Endothelial cell of umbilical vein (primary cell): ENCODE measurements around the gene PROM1. TPM values are rescaled to one million over a fixed set of nuclear protein-coding genes. Genes with fewer than 3 reads are reported as not detected.

Experiments
- BruUV-seq: library from RNA; stranded (reverse); fragments of 400-500 nt; replicated peaks from 2 replicates; lab custom pipeline; 2021; lab: Mats Ljungman, UMichigan
- CTCF ChIA-PET: fragments of 300-600, 350-600 bp; sonication (Branson Sonifier 250); formaldehyde crosslinking; loops from one replicate; lab custom pipeline; 2021; ENCODE audit warnings: antibody characterized with exemption, inconsistent platforms; lab: Charles Lee
- POLR2A ChIA-PET: fragments of 300-600, 350-600 bp; sonication (Branson Sonifier 250); formaldehyde crosslinking; loops from one replicate; lab custom pipeline; 2021; ENCODE audit warnings: antibody characterized with exemption, inconsistent platforms; lab: Charles Lee
- DNase-seq: peaks from one replicate; pipeline ENCODE4 v3.0.0-alpha.2; 2011; ENCODE audit warnings: low read depth, low spot score
- FAIRE-seq: peaks from 2 replicates; lab custom pipeline; 2011; peaks lifted over from hg19 to GRCh38; lab: Jason Lieb, UNC
- H2AFZ ChIP-seq: 2 replicates; pipeline ENCODE4 v1.6.0; 2012; ENCODE audit warnings: low read depth, low read length, control low read depth, inconsistent platforms
- H3K27ac ChIP-seq: 2 replicates; pipeline ENCODE4 v1.5.1; 2011; ENCODE audit warnings: low read depth, mild to moderate bottlenecking, control low read depth, low read length, moderate library complexity; ENCODE audit not compliant: insufficient read depth
- H3K27me3 ChIP-seq, 2 experiments: 2 replicates each; pipeline versions ENCODE4 v1.6.0 to v1.6.1; 2011; ENCODE audit warnings: low read length in 2 of 2, mixed read lengths in 1 of 2; ENCODE audit not compliant: control insufficient read depth in 2 of 2, insufficient read depth in 2 of 2
- H3K36me3 ChIP-seq, 2 experiments: 2 replicates in 1 of 2; 3 replicates in 1 of 2; pipeline ENCODE4 v1.5.1; 2011; ENCODE audit warnings: low read length in 2 of 2, mild to moderate bottlenecking in 1 of 2, moderate library complexity in 1 of 2; ENCODE audit not compliant: control insufficient read depth in 2 of 2, insufficient read depth in 2 of 2; ENCODE audit errors: extremely low read depth in 1 of 2
- H3K4me1 ChIP-seq: 3 replicates; pipeline ENCODE4 v1.5.1; 2011; ENCODE audit warnings: mild to moderate bottlenecking, low read length; ENCODE audit not compliant: control insufficient read depth, insufficient read depth; ENCODE audit errors: extremely low read depth
- H3K4me2 ChIP-seq: 2 replicates; pipeline ENCODE4 v1.6.1; 2011; ENCODE audit warnings: low read length, control low read depth, mixed read lengths; ENCODE audit not compliant: insufficient read depth
- H3K4me3 ChIP-seq, 3 experiments: fragments of 200-600 bp in 1 of 3; sonication (generic), shearing (Covaris generic) in 1 of 3; replicated peaks in 1 of 3; 2 replicates each; pipeline ENCODE4 v1.5.1; 2011 to 2016; ENCODE audit warnings: control low read depth in 3 of 3, low read length in 3 of 3, mild to moderate bottlenecking in 2 of 3, inconsistent platforms in 1 of 3, low read depth in 1 of 3, moderate library complexity in 1 of 3; ENCODE audit not compliant: insufficient read depth in 1 of 3
- H3K79me2 ChIP-seq: 2 replicates; pipeline ENCODE4 v1.6.0; 2012; ENCODE audit warnings: low read length, inconsistent platforms; ENCODE audit not compliant: control insufficient read depth, insufficient read depth
- H3K9ac ChIP-seq: replicated peaks from 2 replicates; pipeline ENCODE3; 2011; ENCODE audit warnings: low read length, control low read depth; ENCODE audit not compliant: insufficient read depth; ENCODE audit errors: extremely low read depth
- H3K9me1 ChIP-seq: replicated peaks from 3 replicates; pipeline ENCODE4 v1.6.0; 2011; ENCODE audit warnings: mild to moderate bottlenecking, low read length; ENCODE audit not compliant: control insufficient read depth, insufficient read depth; ENCODE audit errors: extremely low read depth
- H3K9me3 ChIP-seq: replicated peaks from 2 replicates; pipeline ENCODE4 v1.5.1; 2012; ENCODE audit warnings: low read length, inconsistent platforms; ENCODE audit not compliant: control insufficient read depth, insufficient read depth
- H4K20me1 ChIP-seq: replicated peaks from 2 replicates; pipeline ENCODE3; 2011; ENCODE audit warnings: mild to moderate bottlenecking, low read length; ENCODE audit not compliant: control insufficient read depth, insufficient read depth; ENCODE audit errors: extremely low read depth
- CTCF ChIP-seq, 2 donors: IDR thresholded peaks; 1 replicate in 1 of 2; 2 replicates in 1 of 2; pipeline ENCODE4 v1.5.1; 2011; ENCODE audit warnings: low read length in 2 of 2, mild to moderate bottlenecking in 2 of 2, moderate library complexity in 2 of 2, control low read depth in 1 of 2, inconsistent platforms in 1 of 2, low read depth in 1 of 2; ENCODE audit not compliant: insufficient read depth in 1 of 2; ENCODE audit errors: extremely low read depth in 1 of 2
- EZH2 ChIP-seq: IDR thresholded peaks from 2 replicates; pipeline ENCODE4 v1.6.1; 2012; ENCODE audit warnings: borderline replicate concordance, low read depth, mild to moderate bottlenecking, moderate library complexity, low read length, inconsistent platforms; ENCODE audit not compliant: severe bottlenecking
- FOS ChIP-seq: IDR thresholded peaks from 2 replicates; pipeline ENCODE4 v1.6.1; 2011; ENCODE audit warnings: mild to moderate bottlenecking, low read length, moderate library complexity, borderline replicate concordance; ENCODE audit not compliant: insufficient read depth
- GATA2 ChIP-seq: IDR thresholded peaks from 2 replicates; pipeline ENCODE4 v1.7.0; 2011; ENCODE audit warnings: low read depth, mild to moderate bottlenecking, moderate library complexity, mixed read lengths, low read length; ENCODE audit not compliant: insufficient read length, insufficient read depth
- JUN ChIP-seq: IDR thresholded peaks from 2 replicates; pipeline ENCODE4 v1.6.1; 2011; ENCODE audit warnings: borderline replicate concordance, low read depth; ENCODE audit not compliant: insufficient read length, insufficient read depth
- MAX ChIP-seq: IDR thresholded peaks from 2 replicates; pipeline ENCODE4 v1.6.1; 2011; ENCODE audit not compliant: insufficient read depth, insufficient read length
- MYC ChIP-seq: IDR thresholded peaks from one replicate; pipeline ENCODE4 v1.6.1; 2011; ENCODE audit warnings: mild to moderate bottlenecking, low read depth, low read length
- POLR2A ChIP-seq: IDR thresholded peaks from 2 replicates; pipeline ENCODE4 v1.6.1; 2012; ENCODE audit warnings: low read depth, mild to moderate bottlenecking, control low read depth, low read length
- POLR2AphosphoS5 ChIP-seq: IDR thresholded peaks from 2 replicates; pipeline ENCODE4 v1.6.1; 2012; ENCODE audit warnings: low read depth, mild to moderate bottlenecking, control low read depth, low read length, moderate library complexity; ENCODE audit not compliant: insufficient read depth
- dilution Hi-C: fragments of 300-500 bp; cut with MboI; formaldehyde crosslinking; loops from one replicate; pipeline ENCODE4 v1.15.0; 2019; ENCODE audit warnings: low sequenced_read_pairs; ENCODE audit not compliant: extremely low pct_ligation_motif_present
- intact Hi-C: fragments of 100-400 bp; cut with micrococcal nuclease; formaldehyde crosslinking; loops from one replicate; pipeline ENCODE4 v1.10.0; 2022
- polyA plus RNA-seq, 4 experiments: library from polyadenylated mRNA; depleted of rRNA in 3 of 4; stranded (reverse) in 3 of 4; unstranded in 1 of 4; fragments of >200 nt; gene quantifications; 2 replicates each; pipeline versions ENCODE4 v1.2.1 to v1.2.3, GENCODE V29; 2011 to 2012; ENCODE audit warnings: missing spikeins in 1 of 4
- total RNA-seq: library from RNA; stranded (reverse); gene quantifications from 2 replicates; pipeline ENCODE4 v1.2.3, GENCODE V29; 2021

PROM1 gene
- total and polyA plus RNA-seq, 2 donors (not counting 3 experiments of a cell fraction or from before 2014, with no cell fraction given) = 0.36 to 1.7 TPM

- Histone ChIP-seq H4K20me1 (no peaks in the 10 kb centered on the region), H3K79me2 (no peaks in the 10 kb centered on the region), H3K4me1 (no peaks in the 10 kb centered on the region), H3K27ac (no peak overlapping the region), H3K27me3 (peaks cover 0 to 3% of the 10 kb centered on the region in 2 experiments), H3K9me1 (no peaks in the 10 kb centered on the region), H3K9me3 (no peaks in the 10 kb centered on the region), H3K36me3 (no peaks in the 10 kb centered on the region), H2AFZ (no peak overlapping the region), H3K4me2 (no peak overlapping the region), H3K9ac (no peak overlapping the region), H3K4me3 (no peak overlapping the region)
- no peak for TF ChIP-seq POLR2A
- TF ChIP-seq MYC = no peak
- no peak for TF ChIP-seq MAX
- no peak for TF ChIP-seq CTCF (IDR thresholded peaks at IDR 0.05; ENCODE audit: extremely low read depth in 1 of 2, insufficient read depth in 1 of 2, low read depth in 1 of 2, low read length in 2 of 2)
- TF ChIP-seq POLR2AphosphoS5 = no peak
- no peak for TF ChIP-seq GATA2
- TF ChIP-seq FOS = no peak
- TF ChIP-seq JUN = no peak
- TF ChIP-seq EZH2 = no peak
- BruUV-seq = no TSS peak
- dilution Hi-C loops = no loop called here
- DNase-seq = no peak
- POLR2A ChIA-PET = no interaction called here
- CTCF ChIA-PET = no interaction called here
- no peak for FAIRE-seq
- intact Hi-C loops = no loop called here
Measured at GRCh38 chr4:16051980-16052379, 31.8 kb downstream of the PROM1 start.
